ENCODE results near the gene UNC50. TPM values are rescaled to one million over a fixed set of nuclear protein-coding genes. Genes with fewer than 3 reads are reported as not detected.

Gene UNC50
- total and polyA plus RNA-seq, 8 donors: 10.3 to 71.4 (median 36.2) TPM

GRCh38 chr2:98647636-98648035, 39.2 kb downstream of the UNC50 start:
- intact Hi-C loops (cut with DNase I; ENCODE audit: low total_unique reads): loop anchor here (5.0 kb wide), 1 partner anchor 190 kb away; no protein-coding TSS in a partner anchor
- Histone ChIP-seq H3K27me3 (no peaks in the 10 kb centered on the region), H3K4me3 (no peak overlapping the region), H3K4me1 (peaks cover 0 to 9% (median 2%) of the 10 kb centered on the region in 4 donors), H3K36me3 (peaks cover 8 to 44% (median 38%) of the 10 kb centered on the region in 4 donors), H3K9me3 (no peaks in the 10 kb centered on the region), H3K27ac (no peak overlapping the region)
- DNase-seq: no peak
- 77 to 90% (median 84%) methylated on average over 5 of the region's 5 CpGs for WGBS, 5 donors
- TF ChIP-seq POLR2AphosphoS5 (IDR thresholded peaks at IDR 0.05) (no peak), EP300 (IDR thresholded peaks at IDR 0.05) (no peak), POLR2A (IDR thresholded peaks at IDR 0.05) (no peak), CTCF (IDR thresholded peaks at IDR 0.05) (no peak)

DNA sequence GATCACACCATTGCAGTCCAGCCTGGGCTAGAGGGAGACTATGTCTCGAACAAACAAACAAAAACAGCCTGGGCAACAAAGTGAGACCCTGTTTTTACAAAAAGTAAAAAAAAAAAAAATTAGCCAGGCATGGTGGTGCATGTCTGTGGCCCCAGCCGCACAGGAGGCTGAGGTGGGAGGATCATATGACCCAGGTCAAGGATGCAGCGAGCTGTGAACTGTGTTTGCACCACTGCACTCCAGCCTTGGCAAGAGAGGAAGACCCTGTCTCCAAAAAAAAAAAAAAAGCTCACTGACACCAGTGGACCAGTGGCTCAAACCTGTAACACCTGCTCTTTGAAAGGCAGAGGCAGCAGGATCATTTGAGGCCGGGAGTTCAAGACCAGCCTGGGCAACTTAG, 40.1 kb downstream of the UNC50 start:
- no peak overlapping the region for H3K27ac ChIP-seq
- intact Hi-C loops (cut with DNase I; ENCODE audit: low total_unique reads): loop anchor here (5.0 kb wide), 1 partner anchor 189 kb away; no protein-coding TSS in a partner anchor

DNA sequence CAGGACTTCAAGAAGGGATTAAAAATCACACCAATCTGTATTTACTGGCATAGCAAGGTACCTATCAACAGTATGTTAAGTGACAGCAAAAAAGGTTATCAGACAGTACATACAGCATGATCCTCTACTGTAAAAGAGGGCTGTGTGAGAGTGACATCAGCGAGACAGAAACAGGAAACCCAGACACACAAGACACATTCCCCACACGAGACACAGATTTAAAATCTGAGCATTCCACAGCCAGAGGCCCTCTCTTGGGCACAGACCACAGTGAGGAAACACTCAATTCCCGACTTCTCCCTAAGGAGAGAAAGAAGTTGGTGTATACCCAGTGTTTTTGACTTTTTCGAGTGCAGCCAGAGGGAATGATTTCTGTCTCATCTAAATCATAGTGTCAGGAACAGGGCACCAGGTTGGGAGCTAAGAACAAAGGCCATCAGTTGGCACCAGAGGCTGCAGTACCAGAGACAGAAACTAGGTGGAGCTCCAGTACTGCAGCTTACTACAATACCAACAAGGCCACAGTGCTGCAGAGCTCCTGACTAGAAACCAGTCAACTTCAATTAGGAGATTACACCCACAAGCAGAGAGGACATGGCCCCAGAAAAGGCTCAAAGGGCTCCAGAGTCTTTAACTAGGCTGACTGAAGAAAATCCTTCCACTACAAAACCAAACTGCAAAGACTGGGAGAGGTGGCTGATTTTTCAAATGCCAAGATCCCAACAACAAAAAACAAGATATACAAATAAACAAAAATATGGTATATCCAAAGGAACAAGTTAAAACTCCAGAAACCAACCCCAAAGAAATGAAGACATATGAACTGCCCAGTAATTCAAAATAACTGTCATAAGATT, 41.0 kb downstream of the UNC50 start:
- WGBS, 5 donors: 19 to 25% (median 23%) methylated on average over 4 of the region's 4 CpGs
- peak in 6 of 7 experiments; percentile 81 to 99 (median 98) for TF ChIP-seq CTCF (IDR thresholded peaks at IDR 0.05)
- no peak for TF ChIP-seq EP300 (IDR thresholded peaks at IDR 0.05)
- TF ChIP-seq POLR2A (IDR thresholded peaks at IDR 0.05): no peak
- TF ChIP-seq POLR2AphosphoS5 (IDR thresholded peaks at IDR 0.05): peak in 1 of 3 donors; percentile 77
- H3K27ac ChIP-seq: no peak overlapping the region
- H3K36me3 ChIP-seq: peaks cover 8 to 34% (median 24%) of the 10 kb centered on the region in 4 donors
- no peaks in the 10 kb centered on the region for H3K9me3 ChIP-seq
- DNase-seq: peak; percentile 89 to 93
- peaks cover 0 to 9% (median 2%) of the 10 kb centered on the region in 4 donors for H3K4me1 ChIP-seq
- no peak overlapping the region for H3K4me3 ChIP-seq
- intact Hi-C loops (cut with DNase I; ENCODE audit: low total_unique reads): loop anchor here (5.0 kb wide), 1 partner anchor 188 kb away; no protein-coding TSS in a partner anchor
- H3K27me3 ChIP-seq: no peaks in the 10 kb centered on the region

More for the DNA sequence above, 40.1 kb downstream of the UNC50 start:
- H3K27me3 ChIP-seq: no peaks in the 10 kb centered on the region
- peaks cover 0 to 9% (median 2%) of the 10 kb centered on the region in 4 donors for H3K4me1 ChIP-seq
- H3K36me3 ChIP-seq: peaks cover 8 to 42% (median 30%) of the 10 kb centered on the region in 4 donors
- H3K9me3 ChIP-seq: no peaks in the 10 kb centered on the region
- no peak for DNase-seq
- TF ChIP-seq CTCF (IDR thresholded peaks at IDR 0.05) (no peak), EP300 (IDR thresholded peaks at IDR 0.05) (no peak), POLR2AphosphoS5 (IDR thresholded peaks at IDR 0.05) (no peak), POLR2A (IDR thresholded peaks at IDR 0.05) (no peak)
- H3K4me3 ChIP-seq: no peak overlapping the region
- 81 to 93% (median 89%) methylated on average over 4 of the region's 4 CpGs for WGBS, 5 donors

DNA sequence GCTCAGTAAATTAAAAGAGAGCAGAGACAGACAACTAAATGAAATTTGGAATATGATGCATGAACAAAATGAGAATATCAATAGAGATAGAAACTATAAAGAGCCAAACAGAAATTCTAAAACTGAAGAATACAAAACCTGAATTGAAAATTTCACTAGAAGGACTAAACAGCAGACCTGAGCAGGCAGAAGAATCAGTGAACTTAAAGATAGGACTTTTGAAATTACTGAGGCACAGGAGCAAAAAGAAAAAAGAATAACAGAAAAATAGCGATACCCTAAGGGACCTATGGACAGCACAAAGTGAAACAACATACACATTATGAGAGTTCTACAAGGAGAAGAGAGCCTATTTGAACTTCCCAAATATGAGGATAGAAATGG, 41.6 kb downstream of the UNC50 start:
- no peak for TF ChIP-seq EP300 (IDR thresholded peaks at IDR 0.05)
- TF ChIP-seq POLR2A (IDR thresholded peaks at IDR 0.05): no peak
- TF ChIP-seq CTCF (IDR thresholded peaks at IDR 0.05): no peak
- TF ChIP-seq POLR2AphosphoS5 (IDR thresholded peaks at IDR 0.05): no peak
- no peak for DNase-seq
- H3K27me3 ChIP-seq: no peaks in the 10 kb centered on the region
- peaks cover 0 to 9% (median 2%) of the 10 kb centered on the region in 4 donors for H3K4me1 ChIP-seq
- intact Hi-C loops (cut with DNase I; ENCODE audit: low total_unique reads): loop anchor here (5.0 kb wide), 1 partner anchor 187 kb away; no protein-coding TSS in a partner anchor
- peaks cover 8 to 30% (median 23%) of the 10 kb centered on the region in 4 donors for H3K36me3 ChIP-seq
- no peak overlapping the region for H3K4me3 ChIP-seq
- no peaks in the 10 kb centered on the region for H3K9me3 ChIP-seq
- 85 to 96% (median 94%) methylated on average over 1 of the region's 1 CpG for WGBS, 5 donors
- no peak overlapping the region for H3K27ac ChIP-seq

Data from stomach (tissue), 9 donors.